ENCODE measurements around the gene DENND5A. TPM values are rescaled to one million over a fixed set of nuclear protein-coding genes. Genes with fewer than 3 reads are reported as not detected.

DENND5A gene
- 100 to 1,000 TPM in 1 of 4 donors, 10 to 100 TPM in 3; 18.9 to 117 (median 22.7) TPM for total RNA-seq

DNA sequence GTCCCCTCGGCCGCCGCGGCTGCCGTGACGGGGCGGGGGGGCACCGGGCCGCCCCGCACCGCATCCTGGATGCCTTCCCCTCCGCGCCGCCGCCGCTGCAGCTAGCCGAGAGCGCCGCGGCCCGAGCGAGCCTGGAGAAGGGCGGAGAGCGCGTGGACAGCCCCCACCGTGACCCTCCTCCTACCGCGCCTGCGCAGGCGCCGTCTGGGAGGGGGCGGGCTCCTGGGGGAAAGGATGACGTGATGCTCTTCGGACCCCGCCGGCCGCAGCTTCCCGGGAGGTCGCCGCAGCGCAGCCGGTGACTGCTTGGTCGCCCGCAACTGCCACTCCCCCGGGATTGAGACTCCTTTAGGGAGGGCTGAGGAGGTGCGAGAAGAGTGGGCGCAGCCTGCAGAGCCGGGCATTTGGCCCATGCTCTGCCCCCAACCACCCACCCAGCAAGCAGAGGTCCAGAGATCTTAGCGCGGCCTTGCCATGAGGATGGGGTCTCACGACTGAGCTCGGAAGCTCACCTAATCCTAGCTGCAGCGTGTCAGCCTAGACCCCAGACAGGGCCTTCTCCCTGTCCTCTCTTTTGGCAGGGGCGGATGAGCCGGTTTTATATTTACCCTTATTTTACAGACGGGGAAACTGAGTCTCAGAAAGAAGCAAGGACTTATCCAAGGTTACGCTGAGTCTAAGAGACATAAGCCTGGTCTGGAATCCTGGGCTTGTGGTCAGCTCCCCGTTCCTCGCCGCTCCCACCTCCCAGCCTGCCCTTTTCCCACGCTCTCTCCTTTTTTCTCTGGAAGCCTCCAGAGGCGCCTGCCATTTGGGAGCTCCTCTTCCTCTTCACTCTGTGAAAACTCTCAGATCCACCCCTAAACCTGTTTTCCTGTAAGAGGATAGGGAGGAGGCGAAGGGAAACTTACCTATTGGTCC lies at the start of gene DENND5A:
Gene DENND5A, minus strand, starts transcription at position 140 of the 921 bp plus-strand sequence. CDS start 281 bp downstream, outside the sequence.
- intact Hi-C loops (cut with DNase I; ENCODE audit: low total_unique reads) = no loop called here
- peak within 1 kb of the TSS; percentile 80 to 95 (median 86) for H3K4me3 ChIP-seq
- 16 to 27% methylated on average over 10 to 36 of the region's 63 CpGs for WGBS, 2 donors (ENCODE audit: low coverage in 1 of 2)
- peak; percentile 73 to 87 (median 87) for TF ChIP-seq POLR2AphosphoS5 (IDR thresholded peaks at IDR 0.05)
- TF ChIP-seq POLR2A (IDR thresholded peaks at IDR 0.05) = peak; percentile 26
- no peak for TF ChIP-seq EP300 (IDR thresholded peaks at IDR 0.05; ENCODE audit: low read depth)
- in situ Hi-C loops (cut with MboI; ENCODE audit: low pct_ligation_motif_present in 1 of 4, low pct_unique_long_range_greater_than_20kb in 1 of 4, low sequenced_read_pairs in 3 of 4) = no loop called here
- DNase-seq = peak; percentile 77
- no peaks in the 10 kb centered on the region for H3K9me3 ChIP-seq
- no peaks in the 10 kb centered on the region for H3K36me3 ChIP-seq
- no peaks in the 10 kb centered on the region for H3K27me3 ChIP-seq
- H3K4me1 ChIP-seq = peaks cover 3 to 21% (median 11%) of the 10 kb centered on the region in 4 donors
- peak within 1 kb of the TSS; percentile 86 to 97 (median 94) for H3K27ac ChIP-seq

DNA sequence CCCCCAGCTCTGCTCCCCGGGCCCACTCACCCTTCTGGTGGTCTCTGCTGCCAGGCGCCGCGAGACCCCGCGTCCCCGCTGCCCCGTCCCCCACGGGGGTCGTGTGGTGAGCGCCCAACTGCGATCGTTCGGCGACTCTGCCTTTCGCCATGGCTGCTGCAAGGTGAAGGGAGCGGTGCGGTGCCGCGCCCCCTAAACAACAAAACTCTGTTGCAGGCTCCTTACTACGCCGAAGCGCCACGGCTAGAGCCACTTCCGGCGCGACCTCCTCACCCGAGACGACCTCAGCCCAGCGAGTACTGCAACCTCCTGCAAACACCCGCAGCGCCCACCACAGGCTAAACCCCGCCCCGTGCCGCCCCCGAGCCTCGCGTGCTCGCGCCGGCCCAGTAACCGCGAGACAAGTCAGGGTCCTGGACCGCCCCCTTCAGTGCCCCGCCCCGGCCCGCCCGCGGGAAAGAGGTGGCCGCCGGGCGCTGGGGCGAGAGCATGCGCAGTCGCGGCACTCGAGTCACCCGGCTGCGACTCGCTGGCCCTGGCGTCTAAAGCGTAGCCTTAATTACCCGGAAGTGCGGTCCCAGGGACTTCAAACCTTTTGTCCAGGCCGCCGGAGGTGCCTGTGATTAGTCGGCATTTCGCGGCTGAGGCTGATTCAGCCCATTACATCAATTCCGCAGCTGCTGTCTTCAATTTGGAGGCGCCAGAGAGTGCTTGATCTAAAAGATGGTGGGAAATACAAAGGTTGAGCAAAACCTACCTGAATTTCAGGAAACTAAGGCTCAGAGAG lies 49.3 kb upstream of the DENND5A start, which contains the start of gene TMEM41B:
Gene TMEM41B, minus strand, starts transcription at position 303 of the 787 bp plus-strand sequence. Its CDS starts 152 bp downstream, at position 151.
- Histone ChIP-seq H3K27ac (peak within 1 kb of the TSS; percentile 90 to 96 (median 92)), H3K9me3 (no peaks in the 10 kb centered on the region), H3K27me3 (no peaks in the 10 kb centered on the region), H3K4me3 (peak within 1 kb of the TSS; percentile 94 to 100 (median 96)), H3K4me1 (peaks cover 0 to 29% (median 16%) of the 10 kb centered on the region in 4 donors), H3K36me3 (no peaks in the 10 kb centered on the region)
- peak; percentile 88 for TF ChIP-seq POLR2A (IDR thresholded peaks at IDR 0.05)
- TF ChIP-seq, protein P1, sequence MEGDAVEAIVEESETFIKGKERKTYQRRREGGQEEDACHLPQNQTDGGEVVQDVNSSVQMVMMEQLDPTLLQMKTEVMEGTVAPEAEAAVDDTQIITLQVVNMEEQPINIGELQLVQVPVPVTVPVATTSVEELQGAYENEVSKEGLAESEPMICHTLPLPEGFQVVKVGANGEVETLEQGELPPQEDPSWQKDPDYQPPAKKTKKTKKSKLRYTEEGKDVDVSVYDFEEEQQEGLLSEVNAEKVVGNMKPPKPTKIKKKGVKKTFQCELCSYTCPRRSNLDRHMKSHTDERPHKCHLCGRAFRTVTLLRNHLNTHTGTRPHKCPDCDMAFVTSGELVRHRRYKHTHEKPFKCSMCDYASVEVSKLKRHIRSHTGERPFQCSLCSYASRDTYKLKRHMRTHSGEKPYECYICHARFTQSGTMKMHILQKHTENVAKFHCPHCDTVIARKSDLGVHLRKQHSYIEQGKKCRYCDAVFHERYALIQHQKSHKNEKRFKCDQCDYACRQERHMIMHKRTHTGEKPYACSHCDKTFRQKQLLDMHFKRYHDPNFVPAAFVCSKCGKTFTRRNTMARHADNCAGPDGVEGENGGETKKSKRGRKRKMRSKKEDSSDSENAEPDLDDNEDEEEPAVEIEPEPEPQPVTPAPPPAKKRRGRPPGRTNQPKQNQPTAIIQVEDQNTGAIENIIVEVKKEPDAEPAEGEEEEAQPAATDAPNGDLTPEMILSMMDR (IDR thresholded peaks at IDR 0.05) = no peak
- peak; percentile 89 to 90 (median 90) for TF ChIP-seq POLR2AphosphoS5 (IDR thresholded peaks at IDR 0.05)
- WGBS, 2 donors (ENCODE audit: low coverage in 1 of 2) = 1% methylated on average over 43 of the region's 71 CpGs; no CpG with 5 or more reads in 1 of the 2 donors
- DNase-seq = peak; percentile 98
- intact Hi-C loops (cut with DNase I; ENCODE audit: low total_unique reads) = loop anchor here (10.0 kb wide), 1 partner anchor 70 kb away; the partner anchor contains the start of gene IPO7
- in situ Hi-C loops (cut with MboI; ENCODE audit: low pct_ligation_motif_present in 1 of 4, low pct_unique_long_range_greater_than_20kb in 1 of 4, low sequenced_read_pairs in 3 of 4) = no loop called here

DNA sequence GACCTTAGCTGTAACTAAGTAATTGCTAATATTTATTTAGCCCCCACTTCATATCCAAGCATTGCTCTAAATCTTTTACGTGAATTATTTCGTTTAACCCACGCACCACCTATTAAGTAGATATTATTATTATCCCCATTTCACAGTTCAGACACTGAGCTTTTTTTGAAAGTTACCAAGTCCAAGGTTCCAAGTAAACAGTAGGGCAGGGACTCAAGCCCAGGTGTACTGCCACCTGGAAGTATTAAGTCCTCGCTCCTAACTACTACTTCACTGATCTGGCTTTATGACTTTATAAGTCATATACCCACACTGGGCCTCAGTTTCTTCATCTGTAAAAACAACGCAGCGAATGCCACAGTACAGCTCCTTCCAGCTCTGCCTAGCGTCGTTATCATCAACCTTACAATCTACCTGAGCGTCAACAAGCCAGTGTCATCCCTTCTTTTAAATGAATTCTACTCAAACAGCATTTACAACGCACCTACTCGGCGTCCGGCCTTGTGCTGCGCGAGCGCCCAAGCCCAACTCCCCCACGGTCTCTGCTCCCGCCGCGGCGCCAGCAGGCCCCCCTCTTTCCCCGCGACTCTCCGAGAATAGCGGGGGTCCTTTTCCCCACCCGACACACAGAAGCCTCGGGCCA lies 48.6 kb upstream of the DENND5A start:
- TF ChIP-seq POLR2A (IDR thresholded peaks at IDR 0.05) = no peak
- no peak for TF ChIP-seq POLR2AphosphoS5 (IDR thresholded peaks at IDR 0.05)
- Histone ChIP-seq H3K27me3 (no peaks in the 10 kb centered on the region), H3K36me3 (no peaks in the 10 kb centered on the region), H3K27ac (peak overlapping the region; percentile 90 to 96 (median 92)), H3K4me3 (peak overlapping the region; percentile 94 to 100 (median 96)), H3K4me1 (peaks cover 0 to 26% (median 15%) of the 10 kb centered on the region in 4 donors), H3K9me3 (no peaks in the 10 kb centered on the region)
- in situ Hi-C loops (cut with MboI; ENCODE audit: low pct_ligation_motif_present in 1 of 4, low pct_unique_long_range_greater_than_20kb in 1 of 4, low sequenced_read_pairs in 3 of 4) (no loop called here), intact Hi-C loops (cut with DNase I; ENCODE audit: low total_unique reads) (loop anchor here (10.0 kb wide), 1 partner anchor 71 kb away; the partner anchor contains the start of gene IPO7)
- WGBS, 2 donors (ENCODE audit: low coverage in 1 of 2) = 0 to 1% methylated on average over 15 to 27 of the region's 27 CpGs
- peak; percentile 9 for DNase-seq

DNA sequence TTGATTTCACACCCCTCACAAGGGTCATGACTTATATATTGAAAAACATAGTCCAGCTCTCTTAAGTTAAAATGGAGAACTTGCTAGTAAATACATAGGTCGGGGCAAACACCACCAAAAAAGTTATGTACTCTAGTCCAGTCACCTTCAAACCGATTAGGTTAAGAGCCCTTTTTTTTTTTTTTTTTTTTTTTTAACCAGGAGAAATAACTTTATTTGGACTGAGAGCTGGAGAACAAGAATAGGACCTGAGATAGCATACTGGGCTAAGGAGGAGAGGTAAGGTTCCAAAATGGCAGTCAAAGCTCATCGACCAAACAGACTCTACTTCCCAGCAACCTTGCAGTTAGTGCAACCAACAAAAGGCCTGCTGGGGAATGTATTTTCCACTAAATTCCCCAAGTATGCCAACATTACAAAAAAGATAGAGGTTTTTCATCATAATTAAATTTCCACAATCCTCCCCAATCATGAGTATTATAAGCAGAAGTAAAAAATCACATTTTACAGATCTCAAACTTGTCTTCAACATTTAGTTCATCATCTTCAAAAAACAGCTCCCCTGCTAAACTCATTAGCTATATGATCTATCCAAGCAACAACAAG lies 45.4 kb upstream of the DENND5A start:
- no peak for DNase-seq
- H3K4me1 ChIP-seq = peaks cover 0 to 18% (median 11%) of the 10 kb centered on the region in 4 donors
- no peaks in the 10 kb centered on the region for H3K27me3 ChIP-seq
- H3K27ac ChIP-seq = no peak overlapping the region
- no peaks in the 10 kb centered on the region for H3K36me3 ChIP-seq
- H3K9me3 ChIP-seq = no peaks in the 10 kb centered on the region
- intact Hi-C loops (cut with DNase I; ENCODE audit: low total_unique reads) = loop anchor here (10.0 kb wide), 1 partner anchor 74 kb away; the partner anchor contains the start of gene IPO7
- in situ Hi-C loops (cut with MboI; ENCODE audit: low pct_ligation_motif_present in 1 of 4, low pct_unique_long_range_greater_than_20kb in 1 of 4, low sequenced_read_pairs in 3 of 4) = no loop called here
- 92 to 94% methylated on average over 2 to 3 of the region's 3 CpGs for WGBS, 2 donors (ENCODE audit: low coverage in 1 of 2)
- no peak for TF ChIP-seq POLR2A (IDR thresholded peaks at IDR 0.05)
- TF ChIP-seq, protein P1 (IDR thresholded peaks at IDR 0.05) = no peak
- no peak for TF ChIP-seq EP300 (IDR thresholded peaks at IDR 0.05; ENCODE audit: low read depth)
- no peak for TF ChIP-seq POLR2AphosphoS5 (IDR thresholded peaks at IDR 0.05)
- no peak overlapping the region for H3K4me3 ChIP-seq
